ENCODE results near the gene SSR2.
"Not testable (repeated sequence)": the region's sequence is repeated elsewhere in the genome, so short reads cannot be mapped to it uniquely, and the experiment has no call there.

The SSR2 gene

DNA sequence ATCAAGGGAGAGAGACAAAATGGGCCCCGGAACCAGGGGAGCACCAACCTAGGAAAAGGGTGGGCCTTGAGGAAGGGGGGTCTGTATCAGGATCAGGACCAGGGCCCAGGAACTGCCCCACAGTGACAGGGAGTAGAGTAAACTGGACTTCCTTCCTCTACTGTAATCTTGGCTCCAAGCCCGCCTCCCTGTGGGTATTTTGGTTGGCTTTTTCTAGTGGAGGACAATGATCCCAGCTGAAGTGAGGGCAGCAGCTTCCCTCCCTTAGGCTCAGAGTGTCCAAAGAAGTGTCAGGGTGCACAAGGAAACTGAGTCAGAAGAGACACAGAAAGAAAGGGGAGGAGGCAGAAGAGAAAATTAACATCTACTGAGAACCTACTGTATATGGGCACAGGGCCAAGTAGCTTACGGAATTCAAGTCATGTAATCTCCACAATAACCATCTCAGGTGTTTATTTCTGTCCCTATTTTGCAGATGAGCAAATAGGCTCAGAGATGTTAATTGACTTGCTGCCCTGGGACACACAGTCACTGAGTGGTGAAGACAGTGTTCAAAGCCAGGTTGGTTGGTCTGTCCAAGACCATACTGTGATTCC, 28.0 kb upstream of the SSR2 start:
- no peak for DNase-seq (ENCODE audit: low read depth)
- no peak overlapping the region for H3K4me3 ChIP-seq (ENCODE audit: low read depth, low read length)
- TF ChIP-seq, protein P1, sequence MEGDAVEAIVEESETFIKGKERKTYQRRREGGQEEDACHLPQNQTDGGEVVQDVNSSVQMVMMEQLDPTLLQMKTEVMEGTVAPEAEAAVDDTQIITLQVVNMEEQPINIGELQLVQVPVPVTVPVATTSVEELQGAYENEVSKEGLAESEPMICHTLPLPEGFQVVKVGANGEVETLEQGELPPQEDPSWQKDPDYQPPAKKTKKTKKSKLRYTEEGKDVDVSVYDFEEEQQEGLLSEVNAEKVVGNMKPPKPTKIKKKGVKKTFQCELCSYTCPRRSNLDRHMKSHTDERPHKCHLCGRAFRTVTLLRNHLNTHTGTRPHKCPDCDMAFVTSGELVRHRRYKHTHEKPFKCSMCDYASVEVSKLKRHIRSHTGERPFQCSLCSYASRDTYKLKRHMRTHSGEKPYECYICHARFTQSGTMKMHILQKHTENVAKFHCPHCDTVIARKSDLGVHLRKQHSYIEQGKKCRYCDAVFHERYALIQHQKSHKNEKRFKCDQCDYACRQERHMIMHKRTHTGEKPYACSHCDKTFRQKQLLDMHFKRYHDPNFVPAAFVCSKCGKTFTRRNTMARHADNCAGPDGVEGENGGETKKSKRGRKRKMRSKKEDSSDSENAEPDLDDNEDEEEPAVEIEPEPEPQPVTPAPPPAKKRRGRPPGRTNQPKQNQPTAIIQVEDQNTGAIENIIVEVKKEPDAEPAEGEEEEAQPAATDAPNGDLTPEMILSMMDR (IDR thresholded peaks at IDR 0.05; ENCODE audit: insufficient read depth, low read depth, low read length, missing control alignments): no peak

DNA sequence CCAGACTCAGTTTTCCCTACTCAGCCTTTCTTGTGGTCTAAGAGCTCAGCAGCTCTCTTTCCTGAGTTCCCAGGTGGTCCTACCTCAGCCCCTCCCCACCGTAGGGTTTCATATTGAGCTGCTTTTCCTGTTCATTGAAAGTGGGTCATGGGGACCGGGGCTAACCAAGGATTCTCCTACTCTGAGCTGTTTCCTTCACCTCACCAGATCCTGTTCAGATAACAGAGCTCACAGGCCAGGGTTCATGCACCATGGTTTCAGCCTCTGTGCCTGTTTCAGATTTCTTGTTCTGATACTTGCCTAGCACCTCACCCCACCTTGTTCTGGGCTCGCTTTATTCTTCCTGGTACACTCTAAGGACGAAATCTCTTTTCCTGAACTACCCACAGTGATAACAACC, 24.3 kb upstream of the SSR2 start:
- TF ChIP-seq, protein P1 (IDR thresholded peaks at IDR 0.05; ENCODE audit: insufficient read depth, low read depth, low read length, missing control alignments): no peak
- DNase-seq (ENCODE audit: low read depth): no peak

DNA sequence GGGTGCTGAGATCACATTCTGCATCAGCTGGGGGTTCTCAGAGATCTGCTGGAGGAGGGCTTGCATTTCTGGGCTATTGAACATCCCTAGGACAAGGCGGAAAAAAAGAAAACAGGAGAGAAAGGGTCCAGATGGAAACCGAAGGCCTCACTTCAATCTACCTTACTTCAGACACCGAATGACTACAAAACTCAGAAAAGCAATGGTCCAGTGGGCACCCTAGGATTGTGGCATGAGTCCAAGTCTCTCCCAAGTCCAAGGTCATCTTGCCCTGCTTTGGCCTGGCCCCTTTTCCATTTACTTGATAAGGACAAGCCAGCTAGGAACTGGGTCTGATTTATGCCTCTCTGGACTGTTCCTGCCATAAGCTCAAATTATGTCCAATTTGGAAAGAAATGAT, 22.1 kb upstream of the SSR2 start:
- TF ChIP-seq, protein P1 (IDR thresholded peaks at IDR 0.05; ENCODE audit: insufficient read depth, low read depth, low read length, missing control alignments): no peak
- no peak for DNase-seq (ENCODE audit: low read depth)
- H3K4me3 ChIP-seq (ENCODE audit: low read depth, low read length): no peak overlapping the region

More for the DNA sequence above, 24.3 kb upstream of the SSR2 start:
- no peak overlapping the region for H3K4me3 ChIP-seq (ENCODE audit: low read depth, low read length)

DNA sequence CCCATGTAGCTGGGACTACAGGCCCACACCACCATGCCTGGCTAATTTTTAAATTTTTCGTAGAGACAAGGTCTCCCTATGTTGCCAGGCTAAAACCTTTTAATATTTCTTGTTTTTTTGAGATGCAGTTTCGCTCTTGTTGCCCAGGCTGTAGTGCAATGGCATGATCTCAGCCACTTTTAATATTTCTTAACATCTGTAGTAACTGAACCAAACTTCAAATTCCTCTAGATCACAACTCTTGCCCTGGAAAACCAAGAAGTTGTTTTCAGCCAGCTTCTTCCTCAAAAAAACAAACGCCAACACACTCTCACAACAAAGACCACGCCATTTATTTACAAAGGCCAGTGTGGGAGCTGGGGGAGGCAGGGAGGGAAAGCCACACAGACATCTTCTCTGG, 14.2 kb upstream of the SSR2 start:
- not testable (repeated sequence) for DNase-seq (ENCODE audit: low read depth)

DNA sequence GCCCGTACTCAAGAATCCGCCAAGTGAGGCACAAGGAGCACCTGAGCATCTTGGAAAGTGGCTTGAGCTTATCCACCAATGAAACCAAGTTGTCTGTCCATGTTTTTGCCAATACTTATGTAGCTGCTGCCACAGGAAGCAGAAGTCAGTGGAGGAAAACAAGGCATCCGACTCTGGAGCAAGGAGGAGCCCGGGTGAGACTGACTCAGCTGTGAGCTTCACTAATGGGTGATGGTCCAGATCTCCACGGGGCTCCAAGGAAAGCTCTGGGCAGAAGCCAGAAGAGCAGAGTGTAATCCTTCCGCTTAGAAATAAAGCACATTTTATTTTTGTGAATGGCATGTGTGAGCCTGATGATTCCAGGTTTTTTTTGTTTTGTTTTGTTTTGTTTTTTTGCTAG, 12.3 kb upstream of the SSR2 start:
- DNase-seq (ENCODE audit: low read depth): no peak
- TF ChIP-seq, protein P1 (IDR thresholded peaks at IDR 0.05; ENCODE audit: insufficient read depth, low read depth, low read length, missing control alignments): no peak

More for the DNA sequence above, 14.2 kb upstream of the SSR2 start:
- H3K4me3 ChIP-seq (ENCODE audit: low read depth, low read length): not testable (repeated sequence)

DNA sequence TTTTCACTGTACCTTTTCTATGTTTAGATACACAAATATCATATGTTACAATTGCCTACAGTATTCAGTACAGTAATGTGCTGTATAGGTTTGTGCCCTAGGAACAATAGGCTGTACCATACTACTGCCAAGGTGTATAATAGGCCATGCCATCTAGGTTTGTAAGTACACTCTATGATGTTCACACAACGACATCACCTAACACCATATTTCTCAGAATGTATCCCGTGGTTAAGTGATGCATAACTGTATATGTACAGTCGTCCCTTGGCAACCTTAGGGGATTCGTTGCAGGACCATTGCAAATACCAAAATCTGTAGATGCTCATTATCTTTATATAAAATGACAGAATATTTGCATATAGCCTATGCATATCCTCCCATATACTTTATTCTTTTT, 5.8 kb upstream of the SSR2 start:
- H3K4me3 ChIP-seq (ENCODE audit: low read depth, low read length): no peak overlapping the region
- TF ChIP-seq, protein P1 (IDR thresholded peaks at IDR 0.05; ENCODE audit: insufficient read depth, low read depth, low read length, missing control alignments): no peak
- DNase-seq (ENCODE audit: low read depth): no peak

More for the DNA sequence above, 12.3 kb upstream of the SSR2 start:
- no peak overlapping the region for H3K4me3 ChIP-seq (ENCODE audit: low read depth, low read length)

DNA sequence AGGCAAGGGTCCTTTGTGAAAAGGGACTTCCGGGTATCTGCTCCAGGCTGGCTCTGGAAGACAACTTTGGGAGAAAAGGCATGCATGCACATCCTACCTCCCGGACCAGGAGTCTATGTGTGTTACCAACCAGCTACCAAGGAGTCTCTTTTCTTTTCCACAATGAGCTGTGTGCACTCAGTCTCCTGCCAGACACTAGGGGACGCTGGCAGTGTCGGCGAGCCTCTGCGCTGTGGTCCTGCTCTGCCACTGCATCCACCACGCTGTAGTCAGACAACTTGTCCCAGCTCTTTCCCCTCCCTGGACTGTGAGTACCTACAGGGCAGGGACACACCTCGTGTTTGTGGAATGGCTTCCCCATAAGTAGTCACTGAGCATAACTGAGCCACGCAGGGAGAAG, 5.1 kb upstream of the SSR2 start:
- DNase-seq (ENCODE audit: low read depth): peak; percentile 57
- TF ChIP-seq, protein P1 (IDR thresholded peaks at IDR 0.05; ENCODE audit: insufficient read depth, low read depth, low read length, missing control alignments): peak; percentile 80
- H3K4me3 ChIP-seq (ENCODE audit: low read depth, low read length): no peak overlapping the region

All from GM12865 (cell line).